GM23338 (cell line): Measurements from ENCODE around the gene ABCA4. TPM values are rescaled to one million over a fixed set of nuclear protein-coding genes. Genes with fewer than 3 reads are reported as not detected.

Experiments used
- ATAC-seq: fragments of 200-7000 bp; cut with Tn5 transposase; 3 replicates; pipeline ENCODE4 v1.9.1; 2020
- DNase-seq: peaks from one replicate; pipeline ENCODE4 v3.0.0-alpha.2; 2015; ENCODE audit warnings: low spot score
- H2AFZ ChIP-seq: fragments of 200-600 bp; sonication (generic); 2 replicates; pipeline ENCODE4 v1.8.0; 2016; ENCODE audit warnings: antibody characterized with exemption, mild to moderate bottlenecking, moderate library complexity
- H3F3A ChIP-seq: fragments of 200-600 bp; sonication (generic); replicated peaks from 2 replicates; pipeline ENCODE4 v1.8.0; 2017; ENCODE audit warnings: antibody characterized with exemption, mixed run types, low read depth
- H3K27ac ChIP-seq: fragments of 200-600 bp; sonication (generic); 2 replicates; pipeline ENCODE4 v1.6.1; 2016; ENCODE audit warnings: low read depth
- H3K27me3 ChIP-seq: fragments of 200-600 bp; sonication (generic); 2 replicates; pipeline ENCODE4 v1.8.0; 2016; ENCODE audit warnings: mild to moderate bottlenecking, mixed run types, moderate library complexity; ENCODE audit not compliant: insufficient read depth
- H3K36me3 ChIP-seq: fragments of 200-600 bp; sonication (generic); 2 replicates; pipeline ENCODE4 v1.8.0; 2016; ENCODE audit warnings: mild to moderate bottlenecking; ENCODE audit not compliant: insufficient read depth
- H3K4me1 ChIP-seq: fragments of 200-600 bp; sonication (generic); 2 replicates; pipeline ENCODE4 v1.8.0; 2016; ENCODE audit warnings: mild to moderate bottlenecking, moderate library complexity; ENCODE audit not compliant: insufficient read depth
- H3K4me2 ChIP-seq: fragments of 200-600 bp; sonication (generic); 2 replicates; pipeline ENCODE4 v1.7.1; 2017; ENCODE audit warnings: mixed run types
- H3K4me3 ChIP-seq: fragments of 200-600 bp; sonication (generic); 2 replicates; pipeline ENCODE4 v1.6.1; 2016; ENCODE audit warnings: mixed run types
- H3K79me2 ChIP-seq: fragments of 200-600 bp; sonication (generic); replicated peaks from 2 replicates; pipeline ENCODE4 v1.8.0; 2017; ENCODE audit warnings: mild to moderate bottlenecking; ENCODE audit not compliant: insufficient read depth
- H3K9me2 ChIP-seq: fragments of 200-600 bp; sonication (generic); 2 replicates; pipeline ENCODE4 v1.8.0; 2017; ENCODE audit not compliant: insufficient read depth
- H4K20me1 ChIP-seq: fragments of 200-600 bp; sonication (generic); replicated peaks from 2 replicates; pipeline ENCODE4 v1.8.0; 2017; ENCODE audit warnings: mild to moderate bottlenecking; ENCODE audit not compliant: insufficient read depth
- H3K27ac Mint-ChIP-seq: 2 replicates; pipeline ENCODE4 v1.8.0; 2020; ENCODE audit warnings: inconsistent platforms, mild to moderate bottlenecking, moderate library complexity, mixed read lengths
- H3K27me3 Mint-ChIP-seq: 3 replicates; pipeline ENCODE4 v1.8.0; 2022; ENCODE audit warnings: low read depth, mild to moderate bottlenecking, moderate library complexity, mixed read lengths, inconsistent platforms; ENCODE audit not compliant: insufficient read depth, poor library complexity
- H3K36me3 Mint-ChIP-seq: 3 replicates; pipeline ENCODE4 v1.8.0; 2021; ENCODE audit warnings: low read depth, mild to moderate bottlenecking, inconsistent platforms, moderate library complexity, mixed read lengths
- H3K4me1 Mint-ChIP-seq: 3 replicates; pipeline ENCODE4 v1.8.0; 2020; ENCODE audit warnings: mild to moderate bottlenecking, inconsistent platforms, mixed read lengths
- H3K4me3 Mint-ChIP-seq: 3 replicates; pipeline ENCODE4 v1.8.0; 2021; ENCODE audit warnings: moderate library complexity, mild to moderate bottlenecking, inconsistent platforms, mixed read lengths
- H3K9me3 Mint-ChIP-seq: 3 replicates; pipeline ENCODE4 v1.8.0; 2020; ENCODE audit warnings: moderate library complexity, mild to moderate bottlenecking, inconsistent platforms, mixed read lengths
- CREB1 ChIP-seq: fragments of 250-450 bp; sonication (Bioruptor Pico); IDR thresholded peaks from 2 replicates; pipeline ENCODE4 v1.5.0; 2020; ENCODE audit warnings: low read depth, mild to moderate bottlenecking, moderate library complexity
- CTCF ChIP-seq, 2 experiments: fragments of 200-600 bp in 1 of 2; sonication (generic) in 1 of 2; conservative IDR thresholded peaks; 2 replicates each; pipeline versions ENCODE4 v1.5.1 to v1.6.1; 2016 to 2017; ENCODE audit warnings: antibody characterized with exemption in 2 of 2, low read depth in 2 of 2, mild to moderate bottlenecking in 2 of 2, moderate library complexity in 1 of 2
- EZH2 ChIP-seq: fragments of 200-600 bp; sonication (generic); IDR thresholded peaks from one replicate; pipeline ENCODE4 v1.8.0; 2017; ENCODE audit warnings: antibody characterized with exemption, mild to moderate bottlenecking, low read depth; ENCODE audit not compliant: unreplicated experiment
- EZH2phosphoT487 ChIP-seq: fragments of 200-600 bp; sonication (generic); IDR thresholded peaks from one replicate; pipeline ENCODE4 v1.8.1; 2018; ENCODE audit warnings: antibody characterized with exemption; ENCODE audit not compliant: unreplicated experiment
- JUNB ChIP-seq: IDR thresholded peaks from one replicate; pipeline ENCODE4 v1.6.1; 2016; ENCODE audit warnings: antibody characterized with exemption; ENCODE audit not compliant: unreplicated experiment
- NANOG ChIP-seq: IDR thresholded peaks from 2 replicates; pipeline ENCODE4 v1.6.1; 2016; ENCODE audit warnings: antibody characterized with exemption, borderline replicate concordance
- POLR2AphosphoS5 ChIP-seq: IDR thresholded peaks from 2 replicates; pipeline ENCODE4 v1.6.1; 2016; ENCODE audit warnings: antibody characterized with exemption, low read depth
- REST ChIP-seq: IDR thresholded peaks from one replicate; pipeline ENCODE4 v1.6.1; 2018; ENCODE audit warnings: antibody characterized with exemption; ENCODE audit not compliant: unreplicated experiment
- STAT1 ChIP-seq: IDR thresholded peaks from one replicate; pipeline ENCODE4 v1.6.1; 2016; ENCODE audit warnings: antibody characterized with exemption; ENCODE audit not compliant: unreplicated experiment
- ZNF114 ChIP-seq: fragments of 250-450 bp; sonication (Bioruptor Pico); IDR thresholded peaks from 2 replicates; pipeline ENCODE4 v1.5.0; 2020; ENCODE audit warnings: mild to moderate bottlenecking, moderate library complexity
- ZNF462 ChIP-seq: fragments of 250-450 bp; sonication (Bioruptor Pico); IDR thresholded peaks from 2 replicates; pipeline ENCODE4 v1.5.0; 2020; ENCODE audit warnings: mild to moderate bottlenecking, moderate library complexity
- polyA plus RNA-seq: library from polyadenylated mRNA; unstranded; fragments of >200 nt; fragmentation: Nextera tagmentation; extraction: Ambion mirVana; gene quantifications from 2 replicates; pipeline ENCODE4 v1.2.1, GENCODE V29; 2016
- total RNA-seq: library from RNA; depleted of rRNA; stranded (reverse); fragments of >200 nt; shearing (Covaris generic); gene quantifications from 2 replicates; pipeline ENCODE4 v1.2.3, GENCODE V29; 2014

ABCA4 gene
- total and polyA plus RNA-seq, 2 experiments from 2014 or later: not detected

- TF ChIP-seq ZNF462 (CRISPR knock-in tag) (no peak), CTCF (conservative IDR thresholded peaks at IDR 0.05; ENCODE audit: low read depth in 2 of 2) (no peak), NANOG (no peak), CREB1 (CRISPR knock-in tag) (no peak)
These were observed 114.3 kb downstream of the ABCA4 start (continued) for GRCh38 chr1:94006604-94007003.

GRCh38 chr1:94004924-94005323, 116.0 kb downstream of the ABCA4 start:
- Mint-ChIP-seq H3K27ac (no peak overlapping the region; the same call in 1 of the 2 replicates), H3K9me3 (no peaks in the 10 kb centered on the region), H3K27me3 (peaks cover 7% of the 10 kb centered on the region), H3K4me1 (peaks cover 5% of the 10 kb centered on the region), H3K4me3 (no peak overlapping the region), H3K36me3 (no peaks in the 10 kb centered on the region; the same call in 2 of the 3 replicates)
- H3K9me2 ChIP-seq: no peaks in the 10 kb centered on the region
- H3K27me3 ChIP-seq: no peaks in the 10 kb centered on the region
- no peak overlapping the region for H2AFZ ChIP-seq
- no peaks in the 10 kb centered on the region for H3F3A ChIP-seq
- H3K4me3 ChIP-seq: no peak overlapping the region
- no peak for DNase-seq
- no peak overlapping the region for H3K4me2 ChIP-seq
- no peaks in the 10 kb centered on the region for H3K79me2 ChIP-seq
- H3K27ac ChIP-seq: no peak overlapping the region
- ATAC-seq: no peak
- no peaks in the 10 kb centered on the region for H3K36me3 ChIP-seq
- no peaks in the 10 kb centered on the region for H3K4me1 ChIP-seq
- no peaks in the 10 kb centered on the region for H4K20me1 ChIP-seq
- TF ChIP-seq ZNF114 (CRISPR knock-in tag): no peak
- no peak for TF ChIP-seq CREB1 (CRISPR knock-in tag)
- no peak for TF ChIP-seq CTCF (conservative IDR thresholded peaks at IDR 0.05; ENCODE audit: low read depth in 2 of 2)
- TF ChIP-seq STAT1: no peak
- TF ChIP-seq REST: no peak
- TF ChIP-seq JUNB: no peak
- no peak for TF ChIP-seq EZH2phosphoT487
- TF ChIP-seq POLR2AphosphoS5: no peak
- TF ChIP-seq EZH2: no peak
